ENCODE measurements around the gene HMCES. TPM values are rescaled to one million over a fixed set of nuclear protein-coding genes. Genes with fewer than 3 reads are reported as not detected.

Gene HMCES
- polyA plus RNA-seq, 1 of the 3 experiments (the other 2 are of a cell fraction), result 32.4 TPM

DNA sequence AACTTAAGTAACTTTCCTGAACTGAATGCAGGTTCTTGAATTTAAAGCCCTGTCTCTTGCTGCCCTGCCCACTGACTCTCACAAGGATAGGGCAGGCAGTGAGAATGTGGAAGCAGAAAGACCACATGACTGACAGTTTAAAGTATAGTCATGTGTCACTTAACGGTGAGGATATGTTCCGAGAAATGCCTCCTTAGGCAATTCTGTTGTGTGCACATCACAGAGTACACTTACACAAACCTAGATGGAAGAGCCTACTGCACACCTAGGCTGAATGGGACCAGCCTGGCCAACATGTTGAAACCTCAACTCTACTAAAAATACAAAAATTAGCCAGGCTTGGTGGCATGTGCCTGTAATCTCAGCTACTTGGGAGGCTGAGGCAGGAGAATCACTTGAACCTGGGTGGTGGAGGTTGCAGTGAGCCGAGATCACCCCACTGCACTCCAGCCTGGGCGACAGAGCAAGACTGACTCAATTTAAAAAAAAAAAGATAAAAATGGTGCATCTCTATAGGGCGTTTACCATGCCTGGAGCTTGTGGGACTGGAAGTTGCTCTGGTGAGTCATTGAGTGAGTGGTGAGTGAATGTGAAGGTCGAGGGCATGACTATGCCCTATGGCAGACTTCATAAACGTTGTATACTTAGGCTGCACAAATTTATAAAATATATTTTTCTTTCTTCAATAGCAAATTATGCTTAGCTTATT lies 48.2 kb upstream of the HMCES start:
- no peak for DNase-seq
- Histone ChIP-seq H2AFZ (ENCODE audit: low read depth) (peak overlapping the region; percentile 36; the same call in 1 of the 2 replicates), H3K27me3 (ENCODE audit: insufficient read depth) (no peaks in the 10 kb centered on the region), H3K4me1 (ENCODE audit: control insufficient read depth in 1 of 2, insufficient read depth in 2 of 2, low read depth in 1 of 2, low read length in 1 of 2) (peaks cover 0 to 23% of the 10 kb centered on the region in 2 experiments; a peak in 2 of 4 replicates), H3K9ac (no peak overlapping the region), H3K36me3 (replicated peaks in 1 of 2; ENCODE audit: control insufficient read depth in 1 of 2, insufficient read depth in 2 of 2, low read length in 1 of 2) (no peaks in the 10 kb centered on the region), H3K4me2 (peak overlapping the region; percentile 7; the same call in 1 of the 2 replicates), H3K79me2 (ENCODE audit: insufficient read depth) (no peaks in the 10 kb centered on the region), H3F3A (replicated peaks; ENCODE audit: insufficient read depth) (peaks cover 33% of the 10 kb centered on the region), H4K20me1 (ENCODE audit: insufficient read depth) (no peaks in the 10 kb centered on the region), H3K9me2 (no peaks in the 10 kb centered on the region), H3K4me3 (ENCODE audit: low read depth in 2 of 2, low read length in 1 of 2) (no peak overlapping the region), H3K9me3 (no peaks in the 10 kb centered on the region), H3K27ac (ENCODE audit: low read depth in 2 of 2, low read length in 1 of 2) (peak overlapping the region in 1 of 2 experiments; percentile 75; a peak in 2 of 4 replicates)
- TF ChIP-seq, protein P1, sequence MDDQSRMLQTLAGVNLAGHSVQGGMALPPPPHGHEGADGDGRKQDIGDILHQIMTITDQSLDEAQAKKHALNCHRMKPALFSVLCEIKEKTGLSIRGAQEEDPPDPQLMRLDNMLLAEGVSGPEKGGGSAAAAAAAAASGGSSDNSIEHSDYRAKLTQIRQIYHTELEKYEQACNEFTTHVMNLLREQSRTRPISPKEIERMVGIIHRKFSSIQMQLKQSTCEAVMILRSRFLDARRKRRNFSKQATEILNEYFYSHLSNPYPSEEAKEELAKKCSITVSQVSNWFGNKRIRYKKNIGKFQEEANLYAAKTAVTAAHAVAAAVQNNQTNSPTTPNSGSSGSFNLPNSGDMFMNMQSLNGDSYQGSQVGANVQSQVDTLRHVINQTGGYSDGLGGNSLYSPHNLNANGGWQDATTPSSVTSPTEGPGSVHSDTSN (IDR thresholded peaks at IDR 0.05), result peak; percentile 61
- TF ChIP-seq YY1 (IDR thresholded peaks at IDR 0.05; ENCODE audit: low read depth) (0 out of 2 replicates have a peak, but pooled peaks have one; percentile 63), FOXM1 (IDR thresholded peaks at IDR 0.05; ENCODE audit: low read depth) (no peak), TCF12 (IDR thresholded peaks at IDR 0.05) (peak; percentile 50; the same call in 1 of the 2 replicates), JUND (IDR thresholded peaks at IDR 0.05) (peak; percentile 80), FOSL2 (IDR thresholded peaks at IDR 0.05; ENCODE audit: borderline replicate concordance, low read depth) (peak; percentile 90)
- TF ChIP-seq, protein P2, sequence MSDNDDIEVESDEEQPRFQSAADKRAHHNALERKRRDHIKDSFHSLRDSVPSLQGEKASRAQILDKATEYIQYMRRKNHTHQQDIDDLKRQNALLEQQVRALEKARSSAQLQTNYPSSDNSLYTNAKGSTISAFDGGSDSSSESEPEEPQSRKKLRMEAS (IDR thresholded peaks at IDR 0.05; ENCODE audit: low read depth), result peak; percentile 82
- TF ChIP-seq, protein P3, sequence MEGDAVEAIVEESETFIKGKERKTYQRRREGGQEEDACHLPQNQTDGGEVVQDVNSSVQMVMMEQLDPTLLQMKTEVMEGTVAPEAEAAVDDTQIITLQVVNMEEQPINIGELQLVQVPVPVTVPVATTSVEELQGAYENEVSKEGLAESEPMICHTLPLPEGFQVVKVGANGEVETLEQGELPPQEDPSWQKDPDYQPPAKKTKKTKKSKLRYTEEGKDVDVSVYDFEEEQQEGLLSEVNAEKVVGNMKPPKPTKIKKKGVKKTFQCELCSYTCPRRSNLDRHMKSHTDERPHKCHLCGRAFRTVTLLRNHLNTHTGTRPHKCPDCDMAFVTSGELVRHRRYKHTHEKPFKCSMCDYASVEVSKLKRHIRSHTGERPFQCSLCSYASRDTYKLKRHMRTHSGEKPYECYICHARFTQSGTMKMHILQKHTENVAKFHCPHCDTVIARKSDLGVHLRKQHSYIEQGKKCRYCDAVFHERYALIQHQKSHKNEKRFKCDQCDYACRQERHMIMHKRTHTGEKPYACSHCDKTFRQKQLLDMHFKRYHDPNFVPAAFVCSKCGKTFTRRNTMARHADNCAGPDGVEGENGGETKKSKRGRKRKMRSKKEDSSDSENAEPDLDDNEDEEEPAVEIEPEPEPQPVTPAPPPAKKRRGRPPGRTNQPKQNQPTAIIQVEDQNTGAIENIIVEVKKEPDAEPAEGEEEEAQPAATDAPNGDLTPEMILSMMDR (IDR thresholded peaks at IDR 0.05), result no peak
- ChIA-PET POLR2A (no interaction called here), CTCF (interaction anchor here (0.8 to 8.8 kb wide), 4 partner anchors 9 to 264 kb away, joined by 3 to 49 read pairs (median 4); no protein-coding TSS in a partner anchor)
- WGBS (ENCODE audit: low lambda C conversion rate), result 22% methylated on average over 7 of the region's 7 CpGs

DNA sequence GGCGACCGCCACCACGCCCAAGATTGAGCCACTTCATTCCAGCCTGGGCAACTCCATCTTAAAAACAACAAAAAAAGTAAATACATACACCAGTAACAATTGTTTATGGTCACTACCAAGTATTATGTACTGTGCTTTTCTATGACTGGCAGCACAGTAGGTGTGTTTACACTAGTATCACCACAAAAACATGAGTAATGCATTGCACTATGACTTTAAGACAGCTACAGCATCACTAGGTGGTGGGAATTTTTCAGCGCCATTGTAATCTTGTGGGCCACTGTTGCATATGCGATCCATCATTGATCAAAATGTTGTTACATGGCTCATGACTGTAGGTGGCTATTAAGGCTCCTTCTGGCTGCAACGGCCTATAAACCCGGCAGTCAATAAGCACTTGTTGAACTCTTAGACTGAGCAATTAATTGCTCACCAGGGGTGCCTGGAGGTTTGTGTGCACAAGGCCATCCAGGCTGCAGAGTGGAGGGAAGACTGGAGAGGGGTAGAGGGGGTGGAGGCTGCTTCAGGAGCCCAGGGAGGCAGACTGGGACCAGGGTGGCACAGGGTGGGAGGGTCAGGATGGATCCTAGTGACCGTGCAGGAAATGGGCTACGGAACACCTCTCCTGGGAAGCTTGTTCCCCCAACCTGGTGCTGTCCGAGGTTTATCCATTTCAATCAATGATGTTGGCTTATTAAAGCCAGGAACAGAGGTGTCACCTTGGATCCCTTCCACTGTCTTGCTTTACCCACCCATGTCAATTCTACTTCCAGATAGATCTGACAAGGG lies 47.1 kb upstream of the HMCES start:
- no peak overlapping the region for H3K4me3 ChIP-seq (ENCODE audit: low read depth in 2 of 2, low read length in 1 of 2)
- DNase-seq, result no peak
- H3K9me2 ChIP-seq, result no peaks in the 10 kb centered on the region
- no peak overlapping the region for H3K4me2 ChIP-seq
- peaks cover 0 to 19% of the 10 kb centered on the region in 2 experiments; a peak in 2 of 4 replicates for H3K4me1 ChIP-seq (ENCODE audit: control insufficient read depth in 1 of 2, insufficient read depth in 2 of 2, low read depth in 1 of 2, low read length in 1 of 2)
- 74% methylated on average over 9 of the region's 10 CpGs for WGBS (ENCODE audit: low lambda C conversion rate)
- peak overlapping the region in 1 of 2 experiments; percentile 75; a peak in 2 of 4 replicates for H3K27ac ChIP-seq (ENCODE audit: low read depth in 2 of 2, low read length in 1 of 2)
- ChIA-PET CTCF (interaction anchor here (0.9 to 8.8 kb wide), 3 partner anchors 14 to 265 kb away, joined by 3 to 49 read pairs (median 4); no protein-coding TSS in a partner anchor), POLR2A (no interaction called here)
- TF ChIP-seq YY1 (IDR thresholded peaks at IDR 0.05; ENCODE audit: low read depth) (no peak), CHD2 (IDR thresholded peaks at IDR 0.05; ENCODE audit: low read length, partially characterized antibody) (no peak), NRF1 (IDR thresholded peaks at IDR 0.05; ENCODE audit: low read depth, low read length) (no peak), TEAD4 (IDR thresholded peaks at IDR 0.05; ENCODE audit: borderline replicate concordance, insufficient read depth) (no peak), MEF2A (IDR thresholded peaks at IDR 0.05; ENCODE audit: borderline replicate concordance, low read depth) (no peak), TAF1 (IDR thresholded peaks at IDR 0.05; ENCODE audit: borderline replicate concordance, low read depth, low read length) (no peak), RXRA (IDR thresholded peaks at IDR 0.05; ENCODE audit: borderline replicate concordance, low read depth) (no peak), ELF1 (IDR thresholded peaks at IDR 0.05) (no peak), FOXJ3 (CRISPR knock-in tag; IDR thresholded peaks at IDR 0.05) (no peak), SMC3 (IDR thresholded peaks at IDR 0.05; ENCODE audit: low read depth, low read length) (no peak)
- TF ChIP-seq, protein P2 (IDR thresholded peaks at IDR 0.05; ENCODE audit: low read depth), result no peak
- TF ChIP-seq, protein P3 (IDR thresholded peaks at IDR 0.05), result no peak
- H4K20me1 ChIP-seq (ENCODE audit: insufficient read depth), result no peaks in the 10 kb centered on the region
- H3K79me2 ChIP-seq (ENCODE audit: insufficient read depth), result no peaks in the 10 kb centered on the region
- H3F3A ChIP-seq (replicated peaks; ENCODE audit: insufficient read depth), result peaks cover 29% of the 10 kb centered on the region
- H2AFZ ChIP-seq (ENCODE audit: low read depth), result no peak overlapping the region
- no peaks in the 10 kb centered on the region for H3K36me3 ChIP-seq (replicated peaks in 1 of 2; ENCODE audit: control insufficient read depth in 1 of 2, insufficient read depth in 2 of 2, low read length in 1 of 2)
- no peaks in the 10 kb centered on the region for H3K9me3 ChIP-seq
- no peak overlapping the region for H3K9ac ChIP-seq
- no peaks in the 10 kb centered on the region for H3K27me3 ChIP-seq (ENCODE audit: insufficient read depth)
